ENCODE data around the gene ATOH8. TPM values are rescaled to one million over a fixed set of nuclear protein-coding genes. Genes with fewer than 3 reads are reported as not detected.

ATOH8 gene
- total RNA-seq, 1 donor from 2014 or later: 69.4 TPM

DNA sequence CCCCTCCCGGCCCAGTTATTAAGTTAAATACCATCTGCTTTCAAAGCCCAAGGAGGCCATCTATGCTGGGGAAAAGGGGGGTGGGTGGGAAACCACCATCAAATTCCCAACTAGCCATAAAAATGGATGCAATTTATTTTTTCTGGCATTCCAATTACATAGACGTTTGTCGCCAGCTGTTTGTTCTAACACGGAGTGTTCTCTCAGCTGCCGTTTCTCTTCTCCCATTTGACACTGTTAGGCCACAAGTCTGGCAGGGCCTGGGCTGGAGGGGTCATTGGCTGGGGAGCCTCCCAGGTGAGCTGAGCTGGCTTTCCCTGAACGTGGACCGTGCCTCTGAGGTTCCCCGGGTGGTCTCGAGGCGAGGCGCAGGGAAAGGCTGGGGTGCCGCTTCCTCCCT, 16.6 kb downstream of the ATOH8 start:
- DNase-seq (ENCODE audit: low spot score): no peak

DNA sequence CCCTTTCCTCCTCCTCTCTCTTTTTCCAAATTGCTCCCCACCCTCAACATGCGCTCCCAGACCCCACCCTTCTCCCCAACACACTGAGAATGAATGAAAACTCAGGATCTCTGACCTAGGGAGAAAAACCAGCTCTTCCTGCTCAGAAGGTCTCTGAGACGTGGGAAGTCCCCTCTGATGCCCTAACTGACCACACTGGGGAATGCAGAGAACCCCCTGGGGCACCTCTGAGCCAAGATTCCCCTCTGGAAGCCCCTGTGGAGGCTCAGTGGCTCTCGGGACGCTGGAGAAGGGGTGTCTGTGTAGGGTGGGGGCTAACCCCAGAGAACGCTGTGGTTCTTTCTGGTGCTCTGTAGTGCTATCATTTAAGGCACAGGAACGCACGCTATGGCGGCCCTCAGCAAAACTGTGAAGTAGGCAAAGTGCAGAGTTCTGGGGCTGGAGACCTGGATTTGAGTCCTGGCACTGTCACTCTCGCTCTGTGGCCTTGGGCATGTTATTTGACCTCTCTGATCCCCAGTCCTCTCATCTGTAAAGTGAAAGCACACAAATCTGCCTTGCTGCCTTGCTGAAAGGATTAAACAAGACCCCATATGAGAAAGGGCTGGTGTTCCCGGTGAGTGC, 17.1 kb downstream of the ATOH8 start:
- no peak for DNase-seq (ENCODE audit: low spot score)

DNA sequence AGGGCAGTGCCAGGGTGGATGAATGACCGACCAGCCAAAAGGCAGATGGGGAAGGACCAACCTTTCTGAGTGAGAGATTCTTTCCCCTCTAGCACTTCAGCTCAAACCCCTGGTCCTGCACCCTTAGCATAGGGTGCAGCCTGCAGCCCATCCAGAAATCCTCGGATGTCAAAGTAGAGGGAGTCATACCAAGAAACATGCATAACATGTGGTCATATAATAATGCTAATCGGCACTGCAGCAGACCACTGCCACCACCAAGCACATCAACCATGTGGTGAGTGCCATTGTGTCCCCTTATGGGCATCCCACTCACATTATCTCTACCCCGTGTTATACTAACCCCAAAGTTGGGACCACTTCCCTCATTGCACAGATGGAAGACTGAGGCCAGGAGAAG, 17.7 kb downstream of the ATOH8 start:
- DNase-seq (ENCODE audit: low spot score): no peak

DNA sequence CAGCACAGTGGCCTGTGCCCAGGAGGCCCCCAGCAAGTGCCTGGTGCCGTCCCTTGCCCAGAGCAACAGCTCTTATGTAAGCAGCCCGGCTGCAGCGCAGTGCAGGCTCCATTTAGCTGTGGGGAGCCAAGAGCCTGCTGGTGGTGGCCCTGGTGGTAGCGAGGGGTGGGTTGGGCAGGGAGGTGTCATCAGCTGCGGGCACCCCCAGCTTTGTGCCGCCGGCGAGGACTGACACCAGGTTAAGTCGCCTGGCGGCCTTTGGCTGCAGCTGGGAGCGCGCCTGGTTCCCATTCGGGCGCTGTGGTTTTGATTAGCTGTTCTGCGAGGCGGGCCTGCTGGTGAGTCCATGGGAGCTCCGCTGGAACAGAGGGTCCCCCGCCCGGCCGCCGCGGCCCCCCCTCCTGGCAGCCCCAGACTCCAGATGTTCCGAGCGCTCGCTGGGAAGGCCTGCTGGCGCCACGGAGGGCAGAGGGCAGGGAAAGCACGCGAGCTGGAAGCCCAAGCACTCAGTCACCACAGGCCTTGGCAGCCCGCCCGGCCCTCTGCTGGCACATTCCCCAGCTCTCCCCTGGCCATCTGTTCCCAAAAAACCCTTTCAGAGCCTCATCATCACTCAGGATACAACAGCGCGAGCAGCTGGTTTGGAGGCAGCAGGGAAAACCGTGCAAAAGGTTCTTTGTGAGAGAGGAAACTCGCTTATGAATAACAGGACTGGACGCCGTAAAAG, 18.4 kb downstream of the ATOH8 start:
- peak; percentile 97 for DNase-seq (ENCODE audit: low spot score)

DNA sequence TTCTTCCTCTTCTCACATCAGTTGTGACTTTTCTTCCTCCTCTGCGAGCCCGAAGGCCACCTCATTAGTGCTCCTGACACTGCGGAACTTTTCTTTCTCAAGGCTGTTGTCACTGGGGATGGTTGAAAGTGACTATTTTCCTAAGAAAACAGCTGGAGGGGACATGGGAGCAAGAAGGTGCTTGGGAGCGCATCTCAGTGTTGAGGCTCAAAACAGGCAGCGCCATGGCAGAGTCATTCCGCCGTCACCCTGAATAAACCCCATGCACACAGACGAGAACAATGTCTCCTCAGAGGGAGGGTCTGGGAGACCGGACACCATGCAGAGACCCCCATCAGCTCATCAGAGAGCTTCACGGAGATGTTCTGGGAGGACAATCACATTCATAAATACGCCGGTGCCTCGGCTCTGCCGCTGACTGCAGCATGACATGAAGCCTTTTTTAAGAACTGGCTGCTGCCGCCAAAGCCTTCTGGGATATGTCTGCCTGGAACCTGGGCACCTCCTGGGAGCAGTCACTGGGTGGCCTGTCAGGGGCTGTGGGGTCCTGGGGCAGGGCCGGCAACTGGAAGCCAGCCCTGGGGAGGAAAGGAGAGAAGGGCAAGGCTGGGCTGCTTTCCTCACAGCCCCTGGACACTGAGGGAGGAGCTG, 19.2 kb downstream of the ATOH8 start:
- no peak for DNase-seq (ENCODE audit: low spot score)

DNA sequence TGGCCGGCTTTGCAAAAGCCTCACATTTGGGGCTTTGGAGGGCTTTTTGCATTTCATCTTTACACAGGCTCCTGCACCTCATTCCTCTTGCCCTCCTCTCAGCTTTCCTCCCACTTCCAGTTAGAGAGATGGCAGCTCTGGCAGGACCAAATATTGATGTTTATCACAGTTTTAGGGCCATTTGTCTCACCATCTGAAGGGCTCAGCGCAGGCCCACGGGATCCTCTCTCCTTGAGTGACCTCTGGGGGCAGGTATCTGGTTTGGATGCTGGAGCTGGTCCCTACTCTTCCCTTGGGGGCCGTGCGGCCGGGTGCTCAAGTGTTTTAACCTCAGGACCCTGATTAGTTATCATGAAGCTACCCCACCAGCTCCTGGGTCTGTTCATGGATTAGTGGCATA, 19.9 kb downstream of the ATOH8 start:
- no peak for DNase-seq (ENCODE audit: low spot score)

DNA sequence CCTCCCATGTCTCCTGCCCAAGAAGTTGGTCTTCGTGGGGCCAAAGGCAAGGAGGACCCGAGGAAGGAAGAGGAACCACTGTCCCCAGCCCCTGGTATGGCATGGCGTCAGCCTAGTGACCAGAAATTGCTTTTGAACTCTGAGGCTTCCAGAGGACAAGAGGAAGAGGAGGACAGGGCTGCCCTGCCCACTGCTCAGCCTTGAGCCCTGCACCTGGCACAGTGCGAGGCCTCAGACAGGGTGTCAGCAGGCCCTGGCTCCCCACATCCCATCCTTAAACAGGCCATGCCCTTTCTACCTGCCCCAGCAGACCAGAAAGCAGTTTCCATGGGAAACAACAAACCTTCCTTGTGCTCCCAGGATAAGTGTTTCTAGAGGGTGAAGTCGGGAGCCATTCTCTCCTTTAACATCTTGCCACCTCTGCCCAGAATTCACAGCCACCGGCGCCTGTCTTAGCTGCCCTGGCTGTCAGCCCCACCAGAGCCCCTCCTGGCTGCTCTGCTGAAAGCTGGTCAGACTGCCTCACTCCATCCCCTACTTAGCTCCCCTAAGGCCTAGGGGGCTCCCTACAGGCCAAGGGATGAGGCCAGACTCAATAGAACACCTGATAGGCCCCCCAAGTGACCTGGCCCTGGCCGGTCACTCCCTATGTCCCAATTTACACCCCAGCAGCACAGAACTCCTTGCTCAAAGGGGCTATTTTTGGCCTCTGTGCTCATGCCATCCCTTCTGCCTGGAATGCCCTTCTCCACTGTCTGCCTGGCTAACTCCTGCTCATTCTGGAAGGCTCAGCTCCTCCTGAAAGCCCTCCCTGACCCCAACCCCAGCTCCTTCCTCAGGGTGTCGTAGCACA, 20.6 kb downstream of the ATOH8 start:
- DNase-seq (ENCODE audit: low spot score): no peak

DNA sequence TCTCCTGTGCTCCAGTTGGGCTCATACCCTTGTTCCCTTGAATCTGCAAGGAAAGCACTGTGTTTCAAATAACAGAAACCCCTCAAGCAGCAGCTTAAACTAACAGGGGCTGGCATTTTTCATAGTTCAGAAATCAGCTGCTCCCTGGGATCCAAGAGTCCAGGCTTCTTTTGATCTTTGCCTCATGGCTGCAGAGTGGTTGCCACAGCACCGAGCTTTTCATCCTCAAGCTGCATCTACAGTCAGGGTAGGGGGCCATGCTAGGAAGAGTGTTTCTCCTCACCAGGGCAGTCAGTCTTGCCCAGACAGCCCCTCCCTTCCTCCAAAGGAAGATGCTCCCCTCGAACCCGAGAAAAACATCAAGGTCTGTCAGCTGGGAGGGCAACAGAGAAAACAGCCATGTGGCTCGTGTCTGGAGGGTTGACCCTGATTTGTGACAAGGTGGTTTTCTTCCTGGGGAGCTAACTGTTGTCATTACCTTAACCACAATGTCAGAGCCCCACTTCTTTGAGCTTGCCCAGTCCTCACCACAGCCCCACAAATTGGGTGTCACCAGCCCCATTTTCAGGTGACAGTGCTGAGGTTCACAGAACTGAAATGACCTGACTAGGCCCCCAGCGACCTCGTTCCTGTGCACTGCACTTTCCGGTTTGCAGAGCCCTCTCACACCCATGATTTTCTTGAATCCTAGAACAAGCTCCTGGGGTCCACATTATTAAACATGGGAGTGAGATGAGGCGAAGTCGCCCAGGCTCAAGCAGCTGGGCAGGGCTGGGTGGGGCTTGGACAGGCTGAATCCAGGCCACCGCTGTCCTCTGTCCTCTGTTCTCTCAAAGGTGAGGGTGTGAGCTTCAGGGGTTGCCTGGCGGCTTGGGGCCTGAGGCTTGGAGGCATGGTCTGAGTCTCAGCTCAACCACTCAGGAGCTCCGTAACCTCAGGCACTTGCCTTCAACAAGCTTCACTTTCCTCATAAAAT, 21.9 kb downstream of the ATOH8 start:
- no peak for DNase-seq (ENCODE audit: low spot score)

DNA sequence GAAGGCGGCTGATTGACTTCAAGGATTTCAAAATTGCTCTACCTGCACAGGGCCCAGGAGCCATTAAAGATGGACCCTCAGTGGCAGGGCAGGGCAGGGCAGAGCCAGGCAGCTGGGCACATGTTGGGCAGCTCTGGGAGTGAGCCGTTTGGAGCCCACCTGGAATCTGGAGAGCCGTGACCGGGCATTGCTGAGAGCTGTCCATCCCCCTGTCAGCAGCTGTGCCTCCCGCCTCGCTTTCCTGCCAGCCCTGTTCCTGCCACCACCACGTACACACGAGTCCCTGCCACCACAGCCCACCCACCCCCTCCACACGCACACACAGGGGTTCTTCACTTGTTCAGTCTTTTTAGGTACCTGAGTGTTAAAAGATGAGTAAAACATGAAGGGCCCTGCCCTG, 22.9 kb downstream of the ATOH8 start:
- DNase-seq (ENCODE audit: low spot score): no peak

DNA sequence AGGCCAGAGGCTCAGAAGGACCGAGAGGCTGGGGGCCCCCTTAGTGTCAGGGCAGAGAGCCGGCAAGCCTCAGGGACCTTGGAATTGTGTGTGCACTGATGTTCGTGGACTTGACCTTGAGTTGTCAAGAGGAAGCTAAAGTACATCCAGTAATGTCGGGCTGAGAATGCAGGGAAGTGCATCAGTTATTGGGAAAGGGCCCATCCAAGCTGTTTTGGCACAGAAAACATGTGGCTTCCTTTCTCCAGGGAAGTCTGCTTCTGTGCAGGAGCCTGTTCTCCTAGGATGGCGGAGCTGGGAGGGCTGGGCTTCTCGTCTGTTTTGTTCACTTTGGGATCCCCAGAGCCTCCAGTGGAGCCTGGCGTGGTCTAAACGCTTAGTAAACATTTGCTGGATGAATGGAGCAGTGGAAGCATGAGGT, 23.7 kb downstream of the ATOH8 start:
- DNase-seq (ENCODE audit: low spot score): no peak

DNA sequence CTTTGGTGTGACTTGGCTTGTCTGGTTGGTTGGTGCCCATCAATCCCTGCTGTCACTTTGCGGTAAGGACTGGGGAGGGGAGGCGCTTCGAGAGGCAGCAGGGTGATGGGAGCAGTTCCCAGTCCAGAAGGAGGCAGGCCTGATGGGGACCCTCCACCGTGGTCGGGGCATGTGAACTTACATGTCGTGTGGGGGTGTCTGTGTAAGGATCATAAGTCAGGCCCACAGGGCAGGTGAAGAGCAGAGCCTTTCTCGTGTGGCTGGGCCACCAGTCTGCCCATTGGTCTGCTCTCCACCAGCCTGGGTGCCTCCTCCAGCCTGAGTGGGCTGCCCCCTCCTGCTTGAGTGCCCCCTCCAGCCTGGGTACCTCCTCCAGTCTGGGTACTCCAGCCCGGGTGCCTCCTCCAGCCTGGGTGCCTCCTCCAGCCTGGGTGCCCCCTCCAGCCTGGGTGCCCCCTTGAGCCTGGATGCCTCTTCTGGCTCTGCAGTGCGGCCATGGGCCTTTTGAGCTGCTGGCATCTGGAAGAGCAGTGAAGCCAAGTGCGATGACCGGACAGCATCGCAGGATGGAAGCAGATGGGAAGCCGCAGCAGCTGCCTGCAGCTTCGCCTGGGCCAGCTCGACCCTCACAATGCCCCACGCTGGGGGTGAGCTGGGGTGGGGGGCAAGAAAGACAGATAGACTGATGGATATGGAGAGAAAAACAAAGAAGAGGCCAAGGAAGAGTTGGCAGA, 25.0 kb downstream of the ATOH8 start:
- no peak for DNase-seq (ENCODE audit: low spot score)

DNA sequence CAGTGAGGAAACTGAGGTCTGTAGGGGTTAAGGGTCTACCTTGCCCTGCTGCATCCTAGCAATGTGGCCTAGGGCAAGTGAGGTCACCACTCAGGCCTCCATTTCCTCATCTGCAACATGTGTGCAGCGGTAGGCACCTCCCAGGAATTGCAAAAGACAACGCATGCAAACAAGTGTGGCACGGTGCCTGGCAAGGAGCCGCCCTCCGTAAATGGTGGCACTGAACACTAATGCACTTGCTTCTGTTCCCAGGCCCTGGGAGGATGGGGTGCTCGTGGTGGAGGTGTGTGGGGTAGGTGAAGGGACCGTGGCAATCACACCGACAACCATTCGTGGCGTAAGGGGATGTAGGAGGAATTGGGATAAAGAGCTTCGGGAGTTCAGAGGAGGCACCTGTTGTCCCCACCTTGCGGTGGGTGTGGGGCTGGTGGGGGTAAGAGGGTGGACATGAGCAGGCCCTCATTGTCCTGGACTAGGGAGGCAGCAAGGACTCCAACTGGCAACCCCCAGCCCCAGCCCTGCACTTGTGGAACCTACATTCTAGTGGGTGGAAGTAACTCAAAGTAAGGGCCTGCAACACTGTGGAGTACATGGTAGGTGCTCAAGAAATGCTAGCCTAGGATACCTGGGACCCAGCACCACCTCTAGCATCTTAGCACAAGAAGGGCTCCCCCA, 26.0 kb downstream of the ATOH8 start:
- no peak for DNase-seq (ENCODE audit: low spot score)

DNA sequence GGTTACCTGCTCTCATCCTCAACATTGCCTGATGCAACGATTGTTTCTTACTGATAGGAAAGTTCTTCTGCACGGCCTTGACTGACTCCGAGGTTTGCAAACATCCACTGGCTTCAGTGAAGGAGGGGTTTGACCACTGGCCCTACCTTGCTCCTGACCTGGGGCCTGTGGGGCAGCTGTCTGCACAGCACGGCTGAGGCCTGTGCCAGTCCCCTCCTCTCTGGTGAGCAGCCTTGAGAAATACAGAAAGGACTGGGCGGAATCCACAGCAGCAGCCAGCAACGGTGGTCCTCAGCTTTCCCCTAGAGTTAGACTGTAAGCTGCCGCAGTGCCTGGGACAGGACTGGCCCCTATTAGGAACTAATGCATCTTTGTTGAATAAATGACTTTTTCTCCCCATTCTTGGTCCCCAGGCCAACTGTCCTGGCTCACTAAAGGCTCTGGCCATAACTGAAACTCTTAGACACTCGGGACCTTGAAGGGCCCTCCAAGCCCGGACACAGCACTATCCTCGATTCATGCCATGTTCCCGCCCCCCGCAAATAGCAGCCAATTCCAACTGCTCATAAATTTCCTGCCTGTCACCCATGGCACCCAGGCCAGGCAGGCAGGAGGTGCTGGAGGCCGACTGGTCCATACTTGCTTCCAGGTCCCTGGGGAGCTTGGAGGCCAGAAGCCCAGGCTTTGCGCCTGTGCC, 26.7 kb downstream of the ATOH8 start:
- DNase-seq (ENCODE audit: low spot score): no peak

DNA sequence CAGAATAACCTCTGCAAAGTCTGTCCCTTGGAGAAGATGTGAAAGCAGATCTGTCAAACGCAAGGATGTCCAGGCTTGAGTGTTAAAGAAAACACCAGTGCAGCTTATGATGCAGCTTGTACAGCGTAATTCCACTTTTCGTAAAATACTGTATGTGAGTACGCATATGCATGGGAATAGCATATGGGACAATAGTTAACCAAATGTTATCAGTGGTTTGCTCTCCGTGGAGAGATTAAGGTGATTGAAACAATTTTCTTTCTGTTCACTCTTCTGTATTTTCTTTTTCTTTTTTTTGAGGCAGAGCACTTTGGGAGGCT, 27.2 kb downstream of the ATOH8 start:
- no peak for DNase-seq (ENCODE audit: low spot score)

DNA sequence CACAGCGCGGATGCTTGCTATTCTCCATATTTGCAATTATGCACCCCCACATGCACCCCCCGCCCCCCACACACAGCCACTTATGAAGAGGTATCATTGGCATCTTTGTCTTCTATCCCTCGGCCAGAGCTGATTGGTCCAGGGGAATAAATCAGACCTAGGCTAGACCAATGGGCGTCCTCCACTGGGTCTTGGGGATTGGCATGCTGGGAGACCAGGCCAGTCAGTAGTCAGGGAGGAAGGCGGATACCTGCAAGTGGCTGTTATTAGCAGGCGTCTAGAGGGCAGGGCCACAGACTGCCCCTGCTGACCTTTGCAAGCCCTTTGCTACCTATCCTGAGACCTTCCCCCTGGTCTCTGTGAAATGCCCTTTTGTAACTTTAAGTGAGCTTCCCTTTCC, 30.0 kb downstream of the ATOH8 start:
- DNase-seq (ENCODE audit: low spot score): no peak

DNA sequence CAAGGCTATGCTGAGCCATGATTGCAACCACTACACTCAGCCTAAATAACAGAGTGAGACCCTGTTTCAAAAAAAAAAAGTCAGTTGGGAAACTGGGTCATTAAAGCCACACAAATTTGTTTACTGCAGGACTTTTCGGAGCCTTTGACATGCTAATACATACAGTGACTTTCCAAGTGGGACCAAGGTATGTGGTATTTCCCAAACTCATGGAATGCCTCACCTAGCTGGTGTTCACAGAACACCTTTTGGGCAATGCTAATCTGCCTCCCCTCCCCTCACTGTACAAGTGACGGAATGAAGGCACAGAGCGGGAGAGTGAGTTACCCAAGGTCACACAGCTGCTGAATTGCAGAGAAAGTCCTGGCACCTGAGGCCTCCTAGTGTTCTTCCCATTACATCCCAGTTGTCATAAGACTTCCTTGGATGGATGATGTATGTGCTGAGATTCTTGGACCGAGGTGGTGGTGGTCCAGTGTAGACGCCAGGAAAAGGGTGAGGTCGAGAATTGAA, 30.7 kb downstream of the ATOH8 start:
- no peak for DNase-seq (ENCODE audit: low spot score)

DNA sequence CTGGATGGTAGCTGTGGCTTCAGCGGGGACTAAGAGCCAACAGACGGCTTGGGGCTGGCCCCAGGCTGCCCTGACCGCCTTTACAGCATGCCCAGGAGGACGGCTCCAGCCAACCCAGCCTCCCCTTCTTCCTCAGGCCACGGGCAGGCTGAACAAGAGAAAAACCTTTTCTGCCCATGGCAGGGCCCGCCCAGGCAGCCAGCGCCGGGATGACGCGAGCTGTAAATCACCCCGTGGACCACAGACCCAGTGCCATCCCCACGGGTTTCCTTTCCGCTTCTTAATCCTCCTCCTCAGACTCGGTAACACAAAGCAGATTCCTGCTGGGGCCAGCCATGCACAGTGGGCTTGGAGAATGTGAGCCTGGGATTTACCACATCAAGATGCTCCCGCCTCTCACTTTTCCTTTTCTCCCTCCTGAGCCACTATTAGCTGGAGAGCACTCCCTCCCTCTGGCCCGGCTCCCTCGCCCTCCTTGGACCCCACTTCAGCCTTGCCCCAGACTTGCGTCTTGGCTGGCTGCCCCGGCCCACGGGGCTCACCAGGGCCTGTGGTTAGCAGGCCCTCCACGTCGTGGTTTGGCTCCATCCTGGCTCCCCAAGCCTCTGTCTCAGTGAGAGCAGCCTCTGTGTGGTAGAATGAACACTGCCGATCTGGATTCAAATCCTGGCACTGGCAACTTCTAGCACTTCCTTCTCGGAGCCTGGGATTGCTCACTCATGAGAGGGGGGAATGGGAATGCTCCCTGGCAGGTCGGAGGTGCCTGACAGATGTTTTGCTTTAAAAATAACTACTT, 31.4 kb downstream of the ATOH8 start:
- no peak for DNase-seq (ENCODE audit: low spot score)

DNA sequence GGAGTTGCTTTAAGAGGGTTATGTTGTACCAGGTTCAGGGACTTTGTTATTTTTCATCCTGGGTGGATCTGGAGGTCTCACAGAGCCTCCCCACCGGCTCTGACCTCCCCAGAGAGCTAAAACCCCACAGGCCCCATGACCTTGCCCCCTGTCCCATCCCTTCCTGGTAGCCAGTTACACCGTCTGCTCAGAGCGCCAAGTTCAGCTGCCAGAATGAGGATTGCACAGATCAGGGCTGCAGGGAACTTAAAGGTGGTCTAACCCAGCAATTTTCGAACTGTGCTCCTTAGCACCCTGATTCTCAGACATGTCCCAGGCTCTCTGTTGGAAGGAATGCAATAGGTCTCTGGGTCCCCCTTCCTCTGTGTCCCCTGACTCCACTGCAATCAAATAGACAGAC, 32.1 kb downstream of the ATOH8 start:
- no peak for DNase-seq (ENCODE audit: low spot score)
